Measurements from ENCODE around the gene TSPAN14.
"Not testable (repeated sequence)": the region's sequence is repeated elsewhere in the genome, so short reads cannot be mapped to it uniquely, and the experiment has no call there.

Gene TSPAN14, protein sequence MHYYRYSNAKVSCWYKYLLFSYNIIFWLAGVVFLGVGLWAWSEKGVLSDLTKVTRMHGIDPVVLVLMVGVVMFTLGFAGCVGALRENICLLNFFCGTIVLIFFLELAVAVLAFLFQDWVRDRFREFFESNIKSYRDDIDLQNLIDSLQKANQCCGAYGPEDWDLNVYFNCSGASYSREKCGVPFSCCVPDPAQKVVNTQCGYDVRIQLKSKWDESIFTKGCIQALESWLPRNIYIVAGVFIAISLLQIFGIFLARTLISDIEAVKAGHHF
- 291 reads per million, percentile 95 among the genes with 10 or more reads in this experiment for total RNA-seq

DNA sequence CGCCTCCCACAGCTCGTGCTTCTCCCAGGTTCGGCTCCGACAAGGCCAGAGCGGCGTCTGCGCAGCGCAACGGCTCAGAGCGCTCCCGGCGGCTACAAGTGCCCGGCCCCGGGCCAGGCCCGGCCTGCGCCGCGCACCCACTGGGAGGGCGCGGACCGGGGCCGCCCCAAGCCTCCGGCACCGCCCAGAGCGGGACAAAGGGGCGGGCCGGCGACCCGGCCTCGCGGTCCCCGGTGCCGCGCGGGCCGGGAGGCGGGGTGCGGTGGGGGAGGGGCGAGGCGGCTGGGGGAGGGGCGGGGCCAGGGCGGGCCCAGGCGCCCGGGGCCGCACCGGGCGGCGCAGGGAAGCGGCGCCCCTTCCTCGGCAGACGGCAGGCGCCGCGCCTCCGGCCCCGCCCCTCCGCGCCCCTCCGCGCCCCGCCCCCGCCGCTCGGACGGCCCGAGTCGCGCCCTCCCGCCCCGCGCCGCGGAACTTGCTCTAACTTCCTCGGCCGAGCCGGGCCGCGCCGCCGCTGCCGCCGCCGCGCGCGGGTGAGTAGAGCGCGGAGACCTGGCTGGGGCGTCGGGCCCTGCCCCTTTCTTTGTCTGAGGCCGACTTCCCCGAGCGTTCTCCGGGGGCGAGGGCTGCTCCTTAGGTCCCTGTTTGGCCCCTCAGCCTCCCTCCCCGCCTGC, at the start of gene TSPAN14:
Gene TSPAN14, plus strand, starts transcription at position 469 of the 671 bp plus-strand sequence. CDS start 34,924 bp downstream, outside the sequence.
- peak; percentile 62 for DNase-seq

DNA sequence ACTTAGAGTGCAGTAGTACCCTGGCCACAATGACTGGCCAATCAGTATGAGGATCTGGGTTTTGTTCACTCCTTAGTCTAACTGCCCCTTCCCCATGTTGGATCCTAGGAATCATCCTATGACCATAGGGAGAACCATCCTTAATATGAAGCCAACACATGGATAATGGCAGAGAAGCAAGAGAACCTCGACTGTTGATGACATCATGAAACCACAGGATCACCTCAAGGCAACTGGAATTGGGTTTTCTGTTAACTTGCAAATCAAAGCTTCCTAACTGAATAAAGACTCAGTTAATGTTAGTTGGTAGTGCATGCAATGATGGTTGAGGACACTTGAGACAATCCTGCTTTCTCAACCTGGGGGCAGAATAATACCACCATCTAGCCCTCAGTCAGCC, 49.1 kb upstream of the TSPAN14 start:
- DNase-seq = no peak

DNA sequence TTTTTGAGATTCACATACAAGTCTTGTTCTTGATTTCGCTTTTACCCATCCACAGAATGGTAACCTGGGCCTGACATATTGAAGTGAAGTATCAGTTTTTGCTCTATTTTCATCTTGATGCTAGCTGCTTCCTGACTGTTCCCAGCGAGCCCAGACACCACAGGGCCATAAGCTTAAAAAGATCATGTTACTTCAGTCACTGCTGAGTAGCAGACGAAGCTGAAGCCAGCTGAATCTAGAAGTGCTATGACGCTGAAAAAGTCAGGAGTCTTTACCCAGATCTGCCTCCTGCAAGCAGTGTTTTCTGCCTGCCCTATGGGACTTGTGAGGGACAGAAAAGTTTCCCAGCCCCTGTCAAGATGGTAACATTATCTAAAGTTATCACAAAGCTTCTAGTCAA, 48.5 kb upstream of the TSPAN14 start:
- no peak for DNase-seq

DNA sequence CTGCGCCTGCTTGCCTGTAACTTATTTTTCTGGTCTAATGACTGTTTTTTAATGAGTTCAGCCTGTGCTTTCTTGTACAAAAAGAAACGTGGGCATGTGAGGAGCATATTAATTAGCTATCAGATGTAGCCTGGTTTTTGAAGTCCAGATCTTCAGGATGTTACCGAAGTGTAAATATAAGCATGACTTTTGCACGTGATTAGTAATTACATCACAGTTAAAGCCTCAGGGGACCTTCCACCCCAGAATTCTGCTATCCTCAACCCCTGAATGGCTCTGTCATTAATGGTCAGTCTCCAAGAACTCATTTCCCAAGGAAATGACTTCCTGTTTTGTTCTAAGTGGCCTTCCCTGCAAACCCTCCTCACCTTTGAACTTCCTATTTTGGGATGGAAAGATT, 47.9 kb upstream of the TSPAN14 start:
- DNase-seq = no peak

DNA sequence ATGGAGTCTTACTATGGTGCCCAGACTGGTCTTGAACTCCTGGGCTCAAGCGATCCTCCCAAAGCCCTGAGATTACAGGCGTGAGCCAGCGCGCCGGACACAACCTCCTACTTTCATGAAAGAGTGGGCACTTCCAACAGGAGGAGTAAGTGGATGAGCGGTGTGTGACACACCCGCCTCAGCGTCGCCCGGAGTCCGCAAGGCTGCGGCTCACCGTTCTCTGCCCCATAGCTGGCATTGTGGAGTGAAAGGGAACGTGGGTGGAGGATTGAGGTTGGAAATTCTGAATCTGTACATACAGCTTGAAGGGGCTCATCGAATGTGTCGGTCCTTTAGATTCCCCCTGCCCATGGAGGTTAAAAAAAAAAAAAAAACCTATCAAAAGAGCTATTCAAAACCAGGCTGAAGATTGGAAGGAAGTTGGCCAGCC, 46.3 kb upstream of the TSPAN14 start:
- no peak for DNase-seq

DNA sequence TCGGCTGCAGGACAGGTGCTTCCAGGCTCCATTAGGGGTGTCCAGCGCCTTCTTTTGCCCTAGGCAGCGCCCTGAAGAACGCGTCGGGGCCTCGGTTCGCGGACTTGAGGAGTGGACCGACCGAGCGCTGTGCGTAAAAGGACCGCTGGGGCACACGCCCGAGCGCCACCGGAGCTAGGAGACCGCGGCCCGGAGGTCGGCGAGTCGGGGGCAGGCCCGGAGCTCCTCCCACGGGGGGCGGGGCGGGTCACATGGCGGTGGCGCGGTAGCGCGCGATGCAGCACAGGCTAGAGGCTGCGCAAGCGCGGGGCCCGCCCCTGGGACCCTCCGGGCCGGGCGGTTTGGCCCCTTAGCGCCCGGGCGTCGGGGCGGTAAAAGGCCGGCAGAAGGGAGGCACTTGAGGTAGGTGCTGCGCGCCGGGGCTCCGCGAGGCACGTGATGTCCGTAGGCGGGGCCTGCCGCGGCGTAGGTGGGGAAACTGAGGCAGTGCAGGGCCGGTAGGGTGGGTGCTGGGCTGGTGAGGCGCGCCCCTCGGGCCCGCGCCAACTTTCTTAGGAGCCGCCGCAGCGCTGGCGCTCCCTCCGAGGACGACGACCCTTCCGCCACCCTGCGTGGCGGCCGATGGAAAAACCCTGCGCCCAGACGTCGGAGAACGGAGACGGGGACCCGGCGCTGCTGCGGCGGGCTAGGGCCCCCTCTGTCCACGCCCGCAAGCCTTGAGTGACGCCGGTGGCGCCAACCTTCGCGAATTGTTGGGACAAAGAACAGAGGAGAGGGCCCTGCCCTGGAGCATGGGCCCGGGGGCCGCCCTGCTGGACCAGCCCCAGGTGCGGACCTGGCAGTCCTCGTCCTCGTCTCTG, 45.6 kb upstream of the TSPAN14 start, which contains the start of gene PRXL2A:
Gene PRXL2A, plus strand, starts transcription at position 310 of the 860 bp plus-strand sequence. CDS start 11,917 bp downstream, outside the sequence.
- peak; percentile 60 for DNase-seq

DNA sequence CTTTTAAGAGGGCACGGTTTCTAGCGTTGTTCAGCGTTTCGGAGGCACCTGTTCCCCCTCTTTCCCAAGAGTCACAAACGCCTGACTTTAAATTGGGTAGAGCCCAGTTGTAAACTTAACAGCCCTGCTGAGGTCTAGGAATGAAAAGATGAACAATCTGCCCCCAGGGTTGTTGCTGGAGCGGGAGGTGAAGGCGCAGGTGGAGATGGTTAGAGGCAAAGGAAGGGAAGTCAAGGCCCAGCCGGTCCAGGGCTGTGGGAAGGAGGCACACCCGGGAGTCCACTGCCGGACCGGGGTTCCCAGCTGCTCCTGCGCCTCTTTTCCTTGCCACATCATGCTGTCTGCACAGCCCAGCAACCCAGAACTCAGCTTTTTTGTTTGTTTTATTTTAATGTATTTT, 45.0 kb upstream of the TSPAN14 start:
- no peak for DNase-seq

DNA sequence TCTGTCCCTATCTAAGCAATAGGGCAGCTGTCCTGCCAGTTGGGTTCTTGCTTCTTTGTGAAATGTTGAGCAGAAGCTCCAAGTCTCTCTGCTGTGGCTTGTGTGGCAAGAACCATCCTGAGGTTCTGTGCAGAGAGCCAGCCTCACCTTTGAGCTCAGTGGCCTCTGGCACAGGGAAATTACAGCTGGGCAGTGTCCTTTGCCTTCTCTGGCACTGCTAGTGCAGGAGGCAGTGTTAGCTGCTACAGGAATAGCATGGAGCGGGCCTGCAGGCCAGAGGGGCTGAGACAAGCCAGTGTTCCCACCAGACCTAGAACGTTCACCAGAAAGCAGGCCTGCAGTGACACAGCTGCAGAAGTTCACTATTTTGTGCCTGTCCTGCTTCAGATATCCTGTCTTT, 44.0 kb upstream of the TSPAN14 start:
- DNase-seq = no peak

DNA sequence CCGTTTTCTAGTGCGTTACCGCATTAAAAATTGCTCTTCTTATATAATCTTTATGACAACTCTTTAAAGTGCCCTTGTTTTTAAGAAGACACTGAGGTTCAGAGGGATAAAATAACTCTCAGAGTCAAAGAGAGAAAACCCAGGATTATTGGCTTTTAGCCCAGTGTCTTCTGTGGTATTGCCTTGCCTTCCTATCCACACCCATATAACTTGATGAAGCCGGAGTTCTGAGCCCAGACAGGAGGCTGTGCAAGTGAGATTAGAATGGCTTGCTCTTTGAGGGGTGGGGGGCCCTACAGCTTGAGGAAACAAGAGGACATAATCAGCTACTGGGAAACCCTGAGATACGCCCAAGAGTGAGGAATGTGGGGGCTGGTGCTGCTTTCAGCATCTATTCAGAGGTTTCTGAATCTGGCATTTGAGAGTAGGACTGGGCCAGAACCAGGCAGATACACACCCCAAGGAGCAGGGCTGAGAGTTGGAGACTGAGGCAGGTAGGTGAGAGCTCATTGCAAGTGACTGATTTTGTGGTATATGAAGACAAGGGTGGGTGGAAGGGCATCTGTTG, 43.4 kb upstream of the TSPAN14 start:
- DNase-seq = no peak

DNA sequence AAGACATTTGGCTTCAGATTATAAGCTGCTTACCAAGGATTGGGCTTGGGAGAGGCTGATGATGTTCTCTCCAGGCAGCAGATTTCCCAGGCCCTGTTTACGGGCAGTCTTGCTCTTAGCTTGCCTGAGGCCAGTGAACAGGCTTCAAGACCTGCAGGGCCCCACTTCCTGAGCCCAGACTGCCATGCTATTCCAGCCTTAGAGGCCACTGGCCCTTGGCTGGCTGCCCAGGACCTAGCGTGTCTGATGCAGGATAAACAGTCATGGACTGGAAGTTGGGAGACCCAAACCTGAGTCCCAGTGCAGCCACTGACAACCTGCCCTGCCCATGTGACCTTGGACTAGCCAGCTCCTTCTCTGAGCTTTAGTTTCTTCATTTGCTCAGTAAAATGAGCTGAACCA, 42.8 kb upstream of the TSPAN14 start:
- no peak for DNase-seq

DNA sequence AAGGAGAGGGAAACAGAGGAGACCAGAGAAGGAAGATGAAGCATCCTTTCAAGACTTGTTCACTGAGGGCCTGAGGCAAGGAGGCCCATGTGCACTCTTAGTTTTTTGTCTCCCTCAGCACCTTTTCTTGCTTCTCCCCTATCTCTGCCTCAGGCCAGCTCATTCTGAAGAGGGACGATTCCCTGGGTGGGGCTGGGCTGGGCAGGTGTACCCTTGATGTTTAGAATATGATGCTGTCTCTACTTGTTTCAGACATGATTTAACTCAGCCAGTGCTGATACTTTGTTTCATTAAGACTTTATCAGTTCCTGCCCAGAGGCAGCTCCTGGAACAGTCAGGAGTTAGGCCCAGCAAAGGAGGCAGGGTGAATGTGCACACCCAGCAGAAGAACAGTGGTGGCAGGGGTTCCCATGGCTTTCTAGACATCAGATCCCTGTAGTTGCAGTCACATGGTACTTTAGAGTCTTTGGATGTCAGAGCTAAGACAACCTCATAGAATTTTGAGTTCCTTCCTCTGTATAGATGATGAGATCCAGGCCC, 42.4 kb upstream of the TSPAN14 start:
- DNase-seq = no peak

DNA sequence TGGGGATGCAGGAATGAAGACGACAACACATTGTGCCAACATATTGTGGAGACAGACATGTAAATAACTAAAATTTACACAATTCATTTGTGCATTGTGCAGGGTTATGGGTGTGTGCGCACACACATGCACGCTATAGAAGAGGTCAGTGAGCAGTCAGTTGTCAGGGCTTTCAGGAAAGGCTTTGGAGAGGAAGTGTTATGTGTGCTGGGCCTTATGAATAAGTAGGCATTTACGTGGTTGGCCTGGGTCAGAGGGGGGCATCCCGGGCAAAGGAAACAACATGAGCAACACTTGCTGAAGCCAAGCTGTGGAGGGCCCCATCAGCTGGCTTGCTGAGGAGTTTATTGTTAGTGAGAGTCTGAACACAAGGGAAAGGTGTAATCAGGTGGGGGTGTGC, 41.6 kb upstream of the TSPAN14 start:
- no peak for DNase-seq

DNA sequence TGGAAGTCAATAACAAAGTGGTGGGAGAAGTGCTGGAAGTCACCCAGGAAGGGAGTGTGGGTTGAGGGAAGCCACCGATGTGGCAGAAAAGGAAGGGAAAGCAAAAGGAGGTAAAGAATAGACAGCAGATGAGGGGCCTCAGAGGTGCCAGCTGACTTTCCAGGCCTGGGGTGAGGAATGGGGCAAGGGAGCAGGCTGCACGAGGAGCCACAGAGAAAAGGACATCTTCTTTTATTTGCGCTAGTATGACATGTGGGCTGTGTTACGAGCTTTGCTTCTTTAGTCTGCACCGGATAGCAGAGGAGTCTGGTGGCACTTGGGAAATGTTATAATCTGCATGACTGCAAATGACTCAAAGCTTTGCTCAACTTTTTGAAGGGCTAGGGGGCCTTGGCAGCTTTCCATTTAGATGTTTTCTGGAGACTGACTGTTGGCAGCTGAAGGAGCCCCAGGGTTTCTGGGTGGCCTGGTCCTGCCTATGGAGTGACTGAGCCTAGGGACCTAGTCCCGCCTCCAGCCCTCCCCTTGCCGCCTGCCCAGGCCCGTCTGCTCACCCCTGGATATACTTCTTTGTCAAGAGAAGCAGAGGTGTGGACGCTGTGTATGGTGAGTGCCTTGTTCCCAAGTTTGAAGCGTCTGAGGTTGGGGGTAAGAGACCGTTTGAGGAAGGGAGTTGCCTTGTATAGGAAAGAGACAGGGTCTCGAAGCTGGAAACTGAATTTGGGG, 40.7 kb upstream of the TSPAN14 start:
- no peak for DNase-seq

DNA sequence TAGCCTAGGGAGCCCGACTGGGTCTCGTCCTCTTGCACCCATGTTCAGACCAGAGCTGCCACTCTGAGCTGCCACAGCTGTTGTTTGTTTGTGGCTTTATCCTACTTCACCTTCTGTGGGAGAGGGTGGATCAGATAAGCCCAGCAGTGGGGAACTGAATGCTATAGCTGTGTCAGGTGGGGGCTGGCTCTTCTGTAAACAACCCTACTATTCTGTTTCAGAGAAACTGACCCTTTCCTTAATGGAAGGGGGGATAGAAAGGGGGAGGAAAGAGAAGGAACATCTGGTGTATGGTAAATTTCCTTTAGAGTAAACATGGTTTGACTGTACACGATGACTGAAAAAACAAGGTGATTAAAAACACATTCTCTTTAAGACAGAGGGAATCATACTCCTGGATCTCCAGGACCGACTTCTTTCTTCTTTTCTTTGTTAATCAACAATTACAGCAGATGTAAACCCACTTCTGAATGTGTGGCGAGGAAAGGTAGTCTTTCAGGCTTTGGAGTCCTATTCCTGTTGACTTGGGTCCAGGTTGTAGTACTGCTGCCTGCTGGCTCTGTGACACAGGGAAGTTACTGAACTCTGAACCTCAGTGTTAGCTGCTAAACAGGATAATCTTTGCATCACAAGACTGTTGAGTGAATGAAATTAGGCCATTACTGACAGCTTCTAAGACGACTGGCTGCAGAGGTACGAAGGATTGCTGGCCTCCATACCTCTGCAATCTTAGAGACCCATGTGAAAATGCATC, 39.8 kb upstream of the TSPAN14 start:
- no peak for DNase-seq

DNA sequence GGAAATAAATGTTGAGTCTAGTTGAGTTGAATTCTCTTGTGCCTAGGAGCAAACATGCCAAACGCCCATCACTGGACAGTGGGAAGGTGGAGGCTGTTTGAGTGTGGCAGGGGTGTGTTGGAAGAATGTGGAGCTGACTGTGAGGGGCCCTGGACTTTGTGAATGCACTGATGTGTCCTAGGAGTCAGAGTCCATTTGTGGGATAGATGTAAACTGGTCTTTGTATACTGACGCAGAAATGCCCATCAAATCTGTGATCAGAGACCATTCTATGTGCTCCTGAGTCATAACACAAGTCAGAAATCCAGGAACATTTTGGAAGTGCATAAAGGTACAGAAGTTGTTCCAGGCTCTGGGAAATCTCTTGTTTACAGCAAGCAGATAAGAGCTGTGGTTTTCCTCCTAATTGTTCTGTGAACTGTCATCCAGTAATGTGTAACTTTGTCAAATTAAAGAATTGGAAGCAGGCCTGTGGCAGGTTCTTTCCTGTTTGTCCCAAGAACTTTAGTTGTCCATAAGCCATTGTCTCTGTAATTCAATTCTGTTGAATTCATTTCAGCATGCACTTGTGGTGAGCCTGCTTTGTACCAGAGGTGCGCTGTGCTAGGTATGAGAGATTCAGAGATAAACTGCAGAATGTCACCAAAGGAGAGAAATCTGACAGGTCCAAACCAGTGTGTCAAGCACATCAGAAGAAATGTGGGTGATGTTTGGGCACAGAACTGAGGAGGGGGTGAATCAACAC, 38.2 kb upstream of the TSPAN14 start:
- no peak for DNase-seq

DNA sequence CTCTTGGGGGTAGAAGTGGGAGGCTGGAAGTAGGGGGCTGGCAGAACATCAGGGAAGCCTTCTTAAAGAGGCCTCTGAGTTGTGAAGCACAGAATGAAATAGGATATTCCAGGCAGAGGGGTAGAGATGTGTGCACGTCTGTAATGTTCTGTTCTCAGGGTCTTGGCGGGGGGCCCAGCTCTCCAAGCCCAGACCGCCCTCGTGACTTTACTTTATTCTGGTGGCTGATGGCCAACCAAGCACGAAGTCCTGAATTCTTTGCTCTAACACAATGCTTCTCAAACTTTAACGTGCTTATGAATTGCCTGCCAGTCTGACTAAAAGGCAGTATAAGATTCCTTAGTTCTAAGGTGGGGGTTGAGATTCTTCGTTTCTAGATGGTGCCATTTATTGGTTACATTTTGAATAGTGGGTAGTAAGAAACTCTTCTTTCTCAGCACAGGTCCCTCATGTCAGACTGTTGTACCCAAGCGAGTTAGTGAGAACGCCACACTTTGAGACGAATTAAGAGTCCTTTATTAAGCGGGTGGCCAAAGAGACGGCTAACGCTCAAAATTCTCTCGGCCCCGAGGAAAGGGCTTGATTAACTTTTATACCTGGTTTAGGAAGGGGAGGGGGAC, 37.5 kb upstream of the TSPAN14 start:
- DNase-seq = no peak

DNA sequence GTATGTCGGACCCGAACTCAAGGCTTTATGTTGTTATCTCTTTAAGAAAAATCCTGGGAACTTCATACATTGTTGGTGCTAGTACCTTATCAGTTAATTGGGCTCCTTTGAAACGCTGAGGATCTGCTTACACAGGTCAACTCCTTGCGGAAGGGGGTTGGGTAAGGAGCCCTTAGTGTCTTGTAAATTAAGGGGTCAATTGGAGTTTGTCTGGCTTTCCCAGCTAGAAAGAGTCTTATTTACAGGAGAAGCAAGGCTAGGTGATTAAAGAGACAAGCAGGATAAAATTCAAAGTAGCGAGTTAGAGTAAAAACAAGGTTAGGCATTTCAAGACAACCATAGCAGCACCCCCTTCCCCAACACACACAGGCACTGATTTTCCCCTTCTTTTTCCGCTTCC, 36.9 kb upstream of the TSPAN14 start:
- DNase-seq = not testable (repeated sequence)

DNA sequence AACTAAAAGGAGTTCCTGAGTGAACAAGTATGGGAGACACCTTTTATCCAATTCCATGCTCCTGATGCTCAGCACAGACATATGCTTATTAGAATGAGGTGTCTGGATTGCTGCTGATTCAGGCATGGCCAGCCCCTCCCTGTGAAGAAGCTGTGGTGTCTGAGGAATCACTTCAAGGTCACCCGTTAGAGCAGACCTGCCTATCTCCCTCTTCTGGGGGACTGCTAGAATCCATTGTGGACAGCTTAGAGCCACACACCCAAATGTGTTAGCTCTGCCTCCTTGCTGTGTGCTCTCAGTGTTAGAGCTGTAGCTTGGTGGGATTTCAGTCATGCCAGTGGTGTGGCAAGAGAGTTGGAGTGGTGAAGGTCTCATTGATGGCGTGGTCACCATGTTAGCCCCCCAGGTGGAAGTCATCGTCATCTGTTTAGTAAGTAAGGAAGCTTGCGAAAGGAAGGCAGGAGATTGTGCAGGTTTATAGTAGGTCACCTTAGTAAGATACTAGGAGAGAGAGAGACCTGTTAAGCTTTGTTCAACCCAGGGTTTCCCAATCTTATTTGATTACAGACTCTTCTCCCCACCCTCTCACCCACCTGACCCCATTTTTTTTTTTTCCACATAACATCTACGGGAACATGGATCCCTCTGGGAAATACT, 32.9 kb upstream of the TSPAN14 start:
- DNase-seq = no peak
